H9 (cell line): ENCODE data around the gene ZC3H7B. TPM values are rescaled to one million over a fixed set of nuclear protein-coding genes. Genes with fewer than 3 reads are reported as not detected.
A peak's percentile ranks its signal among the peaks of the same experiment; 100 is the strongest.

Experiments used
- DNase-seq: peaks from one replicate; pipeline ENCODE4 v3.0.0-alpha.2; 2017
- H2AFZ ChIP-seq: one replicate; pipeline ENCODE4 v1.6.1; 2013; ENCODE audit warnings: mild to moderate bottlenecking, low read length, control low read depth, moderate library complexity
- H2AK5ac ChIP-seq: 2 replicates; pipeline ENCODE4 v1.6.1; 2013; ENCODE audit warnings: low read length, control low read depth, mixed read lengths; ENCODE audit not compliant: insufficient read length
- H2BK120ac ChIP-seq: one replicate; pipeline ENCODE4 v1.6.1; 2013; ENCODE audit warnings: low read depth, mild to moderate bottlenecking, low read length, control low read depth, inconsistent platforms; ENCODE audit not compliant: poor library complexity, severe bottlenecking
- H2BK12ac ChIP-seq: 2 replicates; pipeline ENCODE4 v1.6.1; 2013; ENCODE audit warnings: low read length, control low read depth, mixed read lengths, low read depth; ENCODE audit not compliant: insufficient read length
- H2BK15ac ChIP-seq: 2 replicates; pipeline ENCODE4 v1.6.1; 2013; ENCODE audit warnings: low read depth, low read length, control low read depth
- H2BK20ac ChIP-seq: one replicate; pipeline ENCODE4 v1.6.1; 2013; ENCODE audit warnings: low read depth, mild to moderate bottlenecking, low read length, control low read depth, inconsistent platforms; ENCODE audit not compliant: poor library complexity, severe bottlenecking
- H2BK5ac ChIP-seq: 2 replicates; pipeline ENCODE4 v1.6.1; 2013; ENCODE audit warnings: low read length, control low read depth, mixed read lengths; ENCODE audit not compliant: insufficient read length
- H3K14ac ChIP-seq: 2 replicates; pipeline ENCODE4 v1.6.1; 2013; ENCODE audit warnings: low read length, control low read depth; ENCODE audit not compliant: insufficient read depth
- H3K18ac ChIP-seq: 2 replicates; pipeline ENCODE4 v1.6.1; 2013; ENCODE audit warnings: low read depth, mild to moderate bottlenecking, mixed read lengths, low read length, control low read depth; ENCODE audit not compliant: insufficient read length
- H3K23ac ChIP-seq: 2 replicates; pipeline ENCODE4 v1.6.1; 2013; ENCODE audit warnings: low read length, control low read depth, mixed read lengths, low read depth; ENCODE audit not compliant: insufficient read length
- H3K23me2 ChIP-seq: 2 replicates; pipeline ENCODE4 v1.6.1; 2013; ENCODE audit warnings: low read depth, mild to moderate bottlenecking, mixed read lengths, low read length, control low read depth; ENCODE audit not compliant: insufficient read length, poor library complexity, severe bottlenecking
- H3K27ac ChIP-seq: 2 replicates; pipeline ENCODE4 v1.5.1; 2013; ENCODE audit warnings: low read length, control low read depth, mixed read lengths, low read depth; ENCODE audit not compliant: insufficient read length
- H3K27me3 ChIP-seq: 2 replicates; pipeline ENCODE4 v1.6.1; 2013; ENCODE audit warnings: low read length, control low read depth, inconsistent platforms; ENCODE audit not compliant: insufficient read depth
- H3K4ac ChIP-seq: 2 replicates; pipeline ENCODE4 v1.6.1; 2013; ENCODE audit warnings: low read depth, mild to moderate bottlenecking, control low read depth, inconsistent platforms, low read length, moderate library complexity
- H3K4me1 ChIP-seq: 2 replicates; pipeline ENCODE4 v1.6.1; 2013; ENCODE audit warnings: low read length, control low read depth, inconsistent platforms; ENCODE audit not compliant: insufficient read depth
- H3K4me2 ChIP-seq: 2 replicates; pipeline ENCODE4 v1.6.1; 2013; ENCODE audit warnings: low read length, control low read depth, mixed read lengths; ENCODE audit not compliant: insufficient read length, insufficient read depth
- H3K56ac ChIP-seq: 2 replicates; pipeline ENCODE4 v1.6.1; 2013; ENCODE audit warnings: low read depth, mild to moderate bottlenecking, mixed read lengths, low read length, control low read depth; ENCODE audit not compliant: insufficient read length
- H3K79me1 ChIP-seq: 2 replicates; pipeline ENCODE4 v1.6.1; 2013; ENCODE audit warnings: low read depth, mild to moderate bottlenecking, moderate library complexity, low read length, control low read depth, inconsistent platforms; ENCODE audit not compliant: insufficient read depth, poor library complexity, severe bottlenecking
- H3K79me2 ChIP-seq: 2 replicates; pipeline ENCODE4 v1.6.1; 2013; ENCODE audit warnings: low read length, control low read depth, inconsistent platforms; ENCODE audit not compliant: insufficient read depth
- H3K9ac ChIP-seq: 2 replicates; pipeline ENCODE4 v1.6.1; 2013; ENCODE audit warnings: low read length, control low read depth, mixed read lengths; ENCODE audit not compliant: insufficient read length; ENCODE audit errors: extremely low read depth
- H3K9me3 ChIP-seq: one replicate; pipeline ENCODE4 v1.6.1; 2013; ENCODE audit warnings: low read depth, low read length, inconsistent platforms; ENCODE audit not compliant: control insufficient read depth
- H3T11ph ChIP-seq: one replicate; pipeline ENCODE4 v1.6.1; 2013; ENCODE audit warnings: mild to moderate bottlenecking, low read length, control low read depth, inconsistent platforms
- H4K20me1 ChIP-seq: one replicate; pipeline ENCODE4 v1.6.1; 2013; ENCODE audit not compliant: control insufficient read depth, insufficient read length, insufficient read depth
- H4K5ac ChIP-seq: 2 replicates; pipeline ENCODE4 v1.6.1; 2013; ENCODE audit warnings: low read depth, mild to moderate bottlenecking, mixed read lengths, low read length, control low read depth; ENCODE audit not compliant: insufficient read length
- H4K8ac ChIP-seq: replicated peaks from 2 replicates; pipeline ENCODE4 v1.6.1; 2013; ENCODE audit warnings: low read length, control low read depth, mixed read lengths, low read depth; ENCODE audit not compliant: insufficient read length
- H4K91ac ChIP-seq: 2 replicates; pipeline ENCODE4 v1.6.1; 2013; ENCODE audit warnings: low read depth, mild to moderate bottlenecking, moderate library complexity, mixed read lengths, low read length, control low read depth; ENCODE audit not compliant: insufficient read length
- H3K27ac Mint-ChIP-seq, 3 experiments: 2 replicates in 2 of 3; 3 replicates in 1 of 3; pipeline ENCODE4 v1.8.0; 2020 to 2021; ENCODE audit warnings: mixed read lengths in 3 of 3, mild to moderate bottlenecking in 1 of 3, moderate library complexity in 1 of 3
- H3K27me3 Mint-ChIP-seq: 2 replicates; pipeline ENCODE4 v1.8.0; 2021; ENCODE audit warnings: low read depth, mild to moderate bottlenecking, moderate library complexity, mixed read lengths
- H3K36me3 Mint-ChIP-seq, 3 experiments: 2 replicates in 2 of 3; 3 replicates in 1 of 3; pipeline ENCODE4 v1.8.0; 2020 to 2021; ENCODE audit warnings: low read depth in 3 of 3, mixed read lengths in 3 of 3; ENCODE audit not compliant: insufficient read depth in 1 of 3
- H3K4me1 Mint-ChIP-seq, 2 experiments: 2 replicates each; pipeline ENCODE4 v1.8.0; 2020; ENCODE audit warnings: mixed read lengths in 2 of 2
- H3K4me3 Mint-ChIP-seq, 2 experiments: 2 replicates in 1 of 2; 3 replicates in 1 of 2; pipeline ENCODE4 v1.8.0; 2020 to 2021; ENCODE audit warnings: mild to moderate bottlenecking in 2 of 2, mixed read lengths in 2 of 2, moderate library complexity in 1 of 2
- H3K9me3 Mint-ChIP-seq, 2 experiments: 2 replicates in 1 of 2; 3 replicates in 1 of 2; pipeline ENCODE4 v1.8.0; 2020; ENCODE audit warnings: mild to moderate bottlenecking in 2 of 2, mixed read lengths in 2 of 2, moderate library complexity in 1 of 2
- CTCF ChIP-seq: fragments of 200-600 bp; sonication (generic); conservative IDR thresholded peaks from 3 replicates; pipeline ENCODE4 v1.8.0; 2021; ENCODE audit warnings: antibody characterized with exemption, mild to moderate bottlenecking
- WGBS: extraction: QIAGEN DNeasy Blood & Tissue Kit; methylation state at CpG from one replicate; pipeline ENCODE4 v1.1.7; 2013; ENCODE audit warnings: missing lambda C conversion rate, low lambda C conversion rate, mixed read lengths; ENCODE audit not compliant: insufficient read length; ENCODE audit errors: extremely low coverage; 5-methylcytosine and 5-hydroxymethylcytosine counted together
- total RNA-seq: library from RNA; stranded (reverse); gene quantifications from 2 replicates; pipeline ENCODE4 v1.2.1, GENCODE V29; 2021

ZC3H7B gene
- total RNA-seq, 1 experiment from 2014 or later: 69.3 TPM

GRCh38 chr22:41360126-41360525, 58.8 kb downstream of the ZC3H7B start:
- H3K23me2 ChIP-seq: peaks cover 3% of the 10 kb centered on the region
- no peaks in the 10 kb centered on the region for H4K20me1 ChIP-seq
- H2BK20ac ChIP-seq: no peak overlapping the region
- peaks cover 5% of the 10 kb centered on the region; the same call in 1 of the 2 replicates for H3K4me1 ChIP-seq
- peak overlapping the region; percentile 47 for H2BK12ac ChIP-seq
- Mint-ChIP-seq H3K27ac (peak overlapping the region in 2 of 3 experiments; percentile 79 to 82; a peak in 3 of 7 replicates), H3K4me1 (peaks cover 20 to 38% of the 10 kb centered on the region in 2 experiments), H3K9me3 (no peaks in the 10 kb centered on the region), H3K27me3 (no peaks in the 10 kb centered on the region; the same call in 1 of the 2 replicates), H3K36me3 (peaks cover 4 to 33% (median 19%) of the 10 kb centered on the region in 3 experiments; a peak in 6 of 7 replicates), H3K4me3 (no peak overlapping the region; a peak in 1 of 5 replicates)
- H3K4ac ChIP-seq: no peak overlapping the region
- H3K27me3 ChIP-seq: no peaks in the 10 kb centered on the region
- no peak overlapping the region for H4K5ac ChIP-seq
- WGBS: no CpG with 5 or more reads among the region's 11 CpGs
- H3K79me2 ChIP-seq: no peaks in the 10 kb centered on the region
- H2BK5ac ChIP-seq: no peak overlapping the region
- TF ChIP-seq CTCF: no peak
- H3K9me3 ChIP-seq: no peaks in the 10 kb centered on the region
- no peak overlapping the region for H3T11ph ChIP-seq
- H2AK5ac ChIP-seq: no peak overlapping the region
- no peak overlapping the region for H2AFZ ChIP-seq
- DNase-seq: peak; percentile 67
- H3K9ac ChIP-seq: no peak overlapping the region
- H2BK15ac ChIP-seq: no peak overlapping the region
- no peak overlapping the region for H3K23ac ChIP-seq
- H3K14ac ChIP-seq: peak overlapping the region; percentile 38; the same call in 1 of the 2 replicates
- no peak overlapping the region for H4K8ac ChIP-seq
- H3K18ac ChIP-seq: peak overlapping the region; percentile 79
- H3K56ac ChIP-seq: no peak overlapping the region
- H4K91ac ChIP-seq: no peak overlapping the region
- no peaks in the 10 kb centered on the region for H3K79me1 ChIP-seq
- H3K27ac ChIP-seq: no peak overlapping the region
- H3K4me2 ChIP-seq: peak overlapping the region; percentile 7
- no peak overlapping the region for H2BK120ac ChIP-seq
